SJCRH30 (cell line): Measurements from ENCODE around the gene CADM1. TPM values are rescaled to one million over a fixed set of nuclear protein-coding genes. Genes with fewer than 3 reads are reported as not detected.

ENCODE experiments used
- DNase-seq, 2 experiments: peaks; one replicate each; pipeline ENCODE4 v3.0.0-alpha.2; 2015 to 2020
- H3K27ac ChIP-seq: fragments of 250-450 bp; sonication (Bioruptor Pico); 2 replicates; pipeline ENCODE4 v1.5.1; 2020; ENCODE audit warnings: mild to moderate bottlenecking, moderate library complexity
- H3K27me3 ChIP-seq: fragments of 250-450 bp; sonication (Bioruptor Pico); 2 replicates; pipeline ENCODE4 v1.5.1; 2020; ENCODE audit warnings: mild to moderate bottlenecking, moderate library complexity
- H3K36me3 ChIP-seq: fragments of 250-450 bp; sonication (Bioruptor Pico); 2 replicates; pipeline ENCODE4 v1.5.1; 2020; ENCODE audit warnings: mild to moderate bottlenecking, moderate library complexity
- H3K4me1 ChIP-seq: fragments of 250-450 bp; sonication (Bioruptor Pico); 2 replicates; pipeline ENCODE4 v1.5.1; 2020; ENCODE audit warnings: mild to moderate bottlenecking, moderate library complexity
- H3K4me3 ChIP-seq: fragments of 250-450 bp; sonication (Bioruptor Pico); 2 replicates; pipeline ENCODE4 v1.5.1; 2020; ENCODE audit warnings: mild to moderate bottlenecking, moderate library complexity
- H3K9me3 ChIP-seq: fragments of 250-450 bp; sonication (Bioruptor Pico); replicated peaks from 2 replicates; pipeline ENCODE4 v1.5.1; 2020; ENCODE audit warnings: mild to moderate bottlenecking, moderate library complexity
- total RNA-seq: library from RNA; depleted of rRNA; stranded (reverse); fragments of >200 nt; shearing (Covaris generic); gene quantifications from 2 replicates; pipeline ENCODE4 v1.2.3, GENCODE V29; 2014

The CADM1 gene
- total RNA-seq, 1 experiment from 2014 or later, result 6.0 TPM

DNA sequence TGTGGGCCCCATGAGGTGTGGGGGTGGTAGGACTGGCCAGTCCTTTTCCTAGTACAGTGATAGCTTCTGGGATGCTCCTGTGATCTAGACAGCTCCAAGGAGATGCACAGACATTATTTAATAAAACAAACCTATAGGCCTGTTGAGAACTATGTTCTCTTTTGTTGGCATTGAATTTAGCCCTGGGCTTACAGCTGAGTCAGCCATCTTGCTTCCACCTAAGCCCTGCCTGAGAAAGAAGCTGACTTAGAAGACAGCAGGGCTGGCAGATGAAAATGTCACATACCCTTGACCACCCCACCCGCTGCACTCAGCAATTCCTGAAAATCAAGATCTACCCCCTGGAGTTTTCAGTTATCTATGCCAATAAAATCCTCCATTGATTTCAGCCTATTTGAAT is 353.2 kb downstream of the CADM1 start:
- Histone ChIP-seq H3K27me3 (no peaks in the 10 kb centered on the region), H3K36me3 (no peaks in the 10 kb centered on the region), H3K27ac (no peak overlapping the region), H3K4me1 (no peaks in the 10 kb centered on the region), H3K4me3 (no peak overlapping the region), H3K9me3 (no peaks in the 10 kb centered on the region)
- DNase-seq, result no peak

DNA sequence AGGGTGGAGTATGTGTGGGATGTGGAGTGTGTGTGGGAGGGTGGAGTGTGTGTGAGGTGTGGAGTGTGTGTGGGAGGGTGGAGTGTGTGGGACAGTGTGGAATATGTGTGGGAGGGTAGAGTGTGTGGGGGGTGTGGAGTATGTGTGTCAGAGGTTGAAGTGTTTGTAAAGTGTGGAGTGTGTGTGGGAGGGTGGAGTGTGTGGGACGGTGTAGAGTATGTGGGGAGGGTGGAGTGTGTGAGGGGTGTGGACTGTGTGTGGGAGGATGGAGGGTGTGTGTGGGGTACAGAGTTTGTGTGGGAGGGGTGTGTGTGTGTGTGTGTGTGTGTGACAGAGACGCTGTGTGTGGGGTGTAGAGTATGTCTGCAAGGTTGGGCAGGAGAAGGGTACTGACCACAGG is 355.5 kb downstream of the CADM1 start:
- Histone ChIP-seq H3K4me1 (no peaks in the 10 kb centered on the region), H3K36me3 (no peaks in the 10 kb centered on the region), H3K4me3 (no peak overlapping the region), H3K9me3 (no peaks in the 10 kb centered on the region), H3K27ac (no peak overlapping the region), H3K27me3 (no peaks in the 10 kb centered on the region)
- DNase-seq, result no peak

DNA sequence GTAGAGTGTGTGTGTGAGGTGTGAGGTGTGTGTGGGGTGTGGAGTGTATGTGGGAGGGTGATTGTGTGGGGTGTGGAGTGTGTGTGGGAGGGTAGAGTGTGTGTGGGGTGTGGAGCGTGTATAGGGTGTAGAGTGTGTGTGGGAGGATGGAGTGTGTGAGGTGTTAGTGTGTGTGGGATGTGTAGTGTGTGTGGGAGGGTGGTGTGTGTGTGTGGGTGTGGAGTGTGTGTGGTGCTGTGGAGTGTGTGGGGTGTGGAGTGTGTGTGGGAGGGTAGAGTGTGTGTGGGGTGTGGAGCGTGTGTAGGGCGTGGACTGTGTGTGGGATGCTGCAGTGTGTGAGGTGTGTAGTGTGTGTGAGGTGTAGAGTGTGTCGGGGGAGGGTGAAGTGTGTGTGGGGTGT is 356.1 kb downstream of the CADM1 start:
- Histone ChIP-seq H3K27me3 (no peaks in the 10 kb centered on the region), H3K27ac (no peak overlapping the region), H3K9me3 (no peaks in the 10 kb centered on the region), H3K36me3 (no peaks in the 10 kb centered on the region), H3K4me3 (no peak overlapping the region), H3K4me1 (no peaks in the 10 kb centered on the region)
- DNase-seq, result no peak

DNA sequence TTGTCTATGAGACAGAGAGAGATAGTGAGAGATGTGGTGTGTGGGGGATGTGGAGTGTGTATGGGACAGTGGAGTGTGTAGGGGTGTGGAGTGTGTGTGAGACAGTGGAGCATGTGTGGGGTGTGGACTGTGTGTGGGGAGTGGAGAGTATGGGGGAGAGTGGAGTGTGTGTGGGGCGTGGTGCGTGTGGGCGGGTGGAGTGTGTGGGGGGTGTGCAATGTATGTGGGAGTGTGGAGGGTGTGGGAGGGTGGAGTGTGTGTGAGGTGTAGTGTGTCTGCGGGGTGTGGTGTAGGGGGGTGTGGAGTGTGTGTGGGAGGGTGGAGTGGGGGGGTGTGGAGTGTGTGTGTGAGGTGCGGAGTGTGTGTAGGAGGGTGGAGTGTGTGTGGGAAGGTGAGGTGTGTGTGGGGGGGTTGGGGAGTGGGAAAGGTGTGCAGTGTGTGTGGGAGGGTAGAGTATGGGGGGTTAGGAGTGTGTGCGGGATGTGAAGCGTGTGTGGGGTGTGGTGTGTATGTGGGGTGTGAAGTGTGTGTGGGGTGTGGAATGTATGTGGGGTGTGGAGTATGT is 356.9 kb downstream of the CADM1 start:
- no peaks in the 10 kb centered on the region for H3K36me3 ChIP-seq
- no peaks in the 10 kb centered on the region for H3K27me3 ChIP-seq
- no peak overlapping the region for H3K27ac ChIP-seq
- H3K4me3 ChIP-seq, result no peak overlapping the region
- no peak for DNase-seq
- H3K9me3 ChIP-seq, result no peaks in the 10 kb centered on the region
- H3K4me1 ChIP-seq, result no peaks in the 10 kb centered on the region

DNA sequence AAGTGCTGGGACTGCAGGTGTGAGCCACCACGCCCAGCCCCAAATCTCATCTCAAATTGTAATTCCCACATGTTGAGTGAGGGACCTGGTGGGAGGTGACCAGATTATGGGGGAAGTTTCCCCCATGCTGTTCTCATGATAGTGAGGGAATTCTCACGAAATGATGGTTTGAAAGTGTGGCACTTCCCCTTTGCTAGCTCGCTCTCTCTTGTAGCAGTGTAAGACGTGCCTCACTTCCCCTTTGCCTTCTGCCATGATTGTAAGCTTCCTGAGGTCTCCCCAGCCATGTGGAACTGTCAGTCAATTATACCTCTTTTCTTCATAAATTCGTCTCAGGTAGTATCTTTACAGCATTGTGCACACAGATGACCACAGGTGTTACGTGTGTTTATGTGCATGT is 357.8 kb downstream of the CADM1 start:
- Histone ChIP-seq H3K27me3 (no peaks in the 10 kb centered on the region), H3K4me3 (no peak overlapping the region), H3K36me3 (no peaks in the 10 kb centered on the region), H3K4me1 (no peaks in the 10 kb centered on the region), H3K27ac (no peak overlapping the region), H3K9me3 (no peaks in the 10 kb centered on the region)
- no peak for DNase-seq

DNA sequence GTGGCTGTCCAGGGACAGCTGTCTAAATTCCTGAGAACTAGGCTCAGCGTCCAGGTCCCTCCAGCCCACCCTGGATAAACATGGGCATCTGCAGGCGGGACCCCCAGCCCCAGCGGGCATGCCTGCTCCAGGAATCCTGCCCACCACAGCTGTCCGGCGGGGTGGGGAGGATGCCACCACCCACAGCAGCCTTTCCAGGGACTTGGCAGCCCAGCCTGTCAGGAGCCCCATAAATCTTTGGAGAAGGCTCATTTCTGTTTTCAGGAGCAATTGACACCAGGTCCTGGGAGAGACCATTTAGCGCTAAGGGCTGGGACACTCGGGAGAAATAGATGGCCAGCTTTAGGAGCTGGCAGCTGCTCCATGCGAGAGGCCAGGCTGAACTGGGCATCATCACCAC is 358.9 kb downstream of the CADM1 start:
- Histone ChIP-seq H3K36me3 (no peaks in the 10 kb centered on the region), H3K4me3 (no peak overlapping the region), H3K27ac (no peak overlapping the region), H3K9me3 (no peaks in the 10 kb centered on the region), H3K4me1 (no peaks in the 10 kb centered on the region), H3K27me3 (no peaks in the 10 kb centered on the region)
- DNase-seq, result no peak

DNA sequence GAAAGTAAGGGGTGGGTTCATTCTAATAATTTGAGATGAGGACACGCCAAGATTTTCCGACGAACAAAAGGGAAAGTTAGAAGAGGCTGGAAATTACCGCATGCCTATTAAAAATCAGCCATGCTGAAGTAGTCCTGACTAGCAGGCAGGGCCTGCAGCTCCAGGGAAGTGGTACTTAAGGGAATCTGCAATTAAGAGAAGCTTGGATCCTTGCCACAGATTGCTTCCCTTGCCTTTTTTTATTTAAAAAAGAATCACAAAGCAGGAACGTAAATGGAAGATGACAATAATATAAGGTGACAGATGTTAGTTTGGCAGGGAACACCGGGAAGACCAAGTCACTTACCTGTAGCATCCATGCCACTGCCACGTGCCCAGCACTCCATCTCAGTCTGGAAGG is 359.3 kb downstream of the CADM1 start:
- Histone ChIP-seq H3K4me1 (no peaks in the 10 kb centered on the region), H3K36me3 (no peaks in the 10 kb centered on the region)
- DNase-seq, result no peak

DNA sequence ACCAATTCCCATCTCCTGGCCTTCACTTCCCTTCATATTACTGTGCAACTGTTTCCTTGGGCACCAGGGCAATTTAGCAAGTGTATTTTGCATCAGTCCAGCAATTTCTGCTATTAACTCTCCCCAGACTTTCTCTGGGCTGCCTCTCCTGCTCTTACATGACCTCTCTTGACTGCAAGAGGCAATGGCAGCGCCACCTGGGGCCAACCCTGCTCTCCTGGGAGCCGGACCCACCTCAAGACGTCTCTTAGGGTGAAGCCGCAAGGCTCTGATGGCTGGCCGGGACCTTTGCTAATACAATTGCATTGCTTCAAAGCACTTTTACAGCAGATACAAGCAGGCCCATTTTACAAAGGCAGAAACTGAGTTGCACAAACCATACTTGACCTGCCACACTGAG is 360.2 kb downstream of the CADM1 start:
- H3K36me3 ChIP-seq, result no peaks in the 10 kb centered on the region
- no peak for DNase-seq
- no peaks in the 10 kb centered on the region for H3K27me3 ChIP-seq
- no peak overlapping the region for H3K4me3 ChIP-seq
- no peaks in the 10 kb centered on the region for H3K4me1 ChIP-seq
- no peaks in the 10 kb centered on the region for H3K9me3 ChIP-seq
- H3K27ac ChIP-seq, result no peak overlapping the region

More for the DNA sequence above, 359.3 kb downstream of the CADM1 start:
- Histone ChIP-seq H3K27ac (no peak overlapping the region), H3K4me3 (no peak overlapping the region), H3K27me3 (no peaks in the 10 kb centered on the region), H3K9me3 (no peaks in the 10 kb centered on the region)

DNA sequence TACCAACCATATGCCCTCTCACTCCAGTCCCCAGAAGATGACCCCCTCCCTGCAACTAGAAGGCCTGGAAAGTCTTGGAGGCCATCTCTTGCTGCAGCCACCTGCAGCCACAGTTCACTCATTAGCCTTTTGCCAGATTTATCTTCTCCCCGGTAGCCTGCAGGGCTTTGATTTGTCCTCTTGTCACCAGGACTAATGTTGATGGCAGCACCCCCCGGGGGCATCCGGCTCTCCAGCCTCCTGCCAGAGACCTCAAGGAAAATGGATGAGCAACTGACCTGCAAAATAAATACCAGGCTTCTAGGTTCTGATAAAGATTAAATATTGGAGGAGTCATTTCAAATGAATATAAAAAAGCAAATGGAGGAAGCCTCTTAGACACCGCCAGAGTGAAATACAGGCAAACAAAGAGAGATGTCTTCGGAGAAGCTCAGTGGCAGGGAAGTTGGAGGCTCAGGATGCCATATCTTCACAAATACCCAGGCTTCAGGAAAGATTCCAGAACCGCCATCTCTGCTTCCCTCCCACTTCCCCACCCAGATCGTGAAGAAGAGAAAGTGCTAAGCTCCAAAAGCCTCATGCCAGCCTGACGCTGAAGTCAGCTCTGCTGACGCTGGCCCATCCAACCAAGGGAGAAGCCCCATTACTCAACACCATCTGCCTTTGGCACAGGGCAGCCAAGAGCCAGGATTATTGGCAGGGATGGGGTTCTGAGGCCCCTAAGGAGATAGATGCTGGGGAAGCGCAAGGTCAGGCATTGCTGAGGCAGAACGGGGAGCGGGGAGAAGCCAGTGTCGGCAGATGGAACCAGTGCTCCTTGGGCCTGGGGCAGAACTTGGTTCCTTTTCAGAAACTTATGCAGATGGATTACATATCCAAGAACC is 362.7 kb downstream of the CADM1 start:
- no peaks in the 10 kb centered on the region for H3K36me3 ChIP-seq
- H3K27ac ChIP-seq, result no peak overlapping the region
- H3K27me3 ChIP-seq, result no peaks in the 10 kb centered on the region
- H3K4me1 ChIP-seq, result no peaks in the 10 kb centered on the region
- DNase-seq, result no peak
- H3K4me3 ChIP-seq, result no peak overlapping the region
- no peaks in the 10 kb centered on the region for H3K9me3 ChIP-seq

DNA sequence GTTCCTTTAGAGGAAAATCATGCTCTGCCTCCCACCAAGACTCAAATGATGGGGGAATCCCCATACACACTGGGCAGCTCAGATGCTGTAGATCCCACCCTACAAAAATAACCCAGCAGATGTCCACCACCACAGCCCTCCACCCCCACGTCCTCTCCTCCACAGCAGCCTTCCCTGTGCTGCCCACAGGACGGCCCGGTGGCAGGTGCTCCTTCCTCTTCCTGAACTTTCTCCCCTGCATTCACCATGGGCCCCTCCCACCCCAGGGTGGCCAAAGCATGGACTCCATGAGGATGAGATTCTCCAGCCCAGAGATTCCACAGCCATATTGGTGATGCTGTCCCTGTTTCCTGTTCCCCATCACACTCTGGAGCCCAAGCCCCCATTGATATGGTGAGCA is 368.3 kb downstream of the CADM1 start:
- H3K27ac ChIP-seq, result no peak overlapping the region
- H3K27me3 ChIP-seq, result no peaks in the 10 kb centered on the region
- no peaks in the 10 kb centered on the region for H3K4me1 ChIP-seq
- H3K4me3 ChIP-seq, result no peak overlapping the region
- H3K9me3 ChIP-seq, result no peaks in the 10 kb centered on the region
- no peaks in the 10 kb centered on the region for H3K36me3 ChIP-seq
- DNase-seq, result no peak

DNA sequence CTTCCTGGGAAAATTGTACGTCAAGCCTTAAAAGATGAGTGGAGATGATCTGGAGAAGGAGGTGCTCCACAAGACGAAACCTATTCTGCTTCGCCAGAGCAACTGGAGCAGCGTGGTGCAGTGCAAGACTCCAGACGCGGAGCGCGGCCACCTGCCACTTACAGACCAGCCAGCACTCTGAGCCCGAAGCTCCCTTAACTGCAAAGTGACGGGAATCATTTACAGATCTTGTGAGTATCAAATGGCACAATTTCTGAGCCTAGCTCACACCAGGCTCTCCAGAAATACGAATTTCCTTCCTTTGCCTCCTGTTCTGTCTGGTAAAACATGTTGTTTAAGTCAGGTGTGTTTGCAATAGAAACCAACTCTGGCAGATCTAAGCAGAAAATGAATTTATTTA is 369.3 kb downstream of the CADM1 start:
- Histone ChIP-seq H3K4me1 (no peaks in the 10 kb centered on the region), H3K4me3 (no peak overlapping the region), H3K36me3 (no peaks in the 10 kb centered on the region), H3K9me3 (no peaks in the 10 kb centered on the region), H3K27me3 (no peaks in the 10 kb centered on the region), H3K27ac (no peak overlapping the region)
- DNase-seq, result no peak

DNA sequence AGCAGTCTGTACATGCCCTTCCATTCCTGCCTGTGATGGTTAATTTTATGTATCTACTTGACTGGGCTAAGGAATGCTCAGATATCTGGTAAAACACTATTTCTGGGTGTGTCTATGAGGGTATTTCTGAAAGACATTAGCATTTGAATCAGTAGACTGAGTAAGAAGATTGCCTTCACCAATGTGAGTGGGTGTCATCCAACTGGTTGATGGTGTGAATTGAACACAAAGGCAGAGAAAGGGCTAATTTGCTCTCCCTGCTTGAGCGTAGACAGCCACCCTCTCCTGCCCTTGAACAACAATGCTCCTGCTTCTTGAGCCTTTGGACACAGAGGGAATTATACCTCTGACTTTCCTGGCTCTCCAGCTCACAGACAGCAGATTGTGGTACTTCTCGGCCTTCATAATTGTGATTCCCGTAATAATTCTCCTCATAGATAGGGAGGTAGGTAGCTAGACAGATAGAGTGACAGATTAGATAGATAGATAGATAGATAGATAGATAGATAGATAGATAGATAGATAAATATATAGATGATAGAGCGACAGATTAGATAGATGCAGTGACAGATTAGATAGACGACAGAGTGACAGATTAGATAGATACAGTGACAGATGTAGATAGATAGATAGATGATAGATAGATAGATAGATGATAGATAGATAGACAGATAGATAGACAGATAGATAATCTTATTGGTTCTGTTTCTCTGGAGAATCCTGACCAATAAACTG is 370.6 kb downstream of the CADM1 start:
- H3K4me3 ChIP-seq, result no peak overlapping the region
- H3K9me3 ChIP-seq, result no peaks in the 10 kb centered on the region
- no peaks in the 10 kb centered on the region for H3K4me1 ChIP-seq
- no peak for DNase-seq
- no peaks in the 10 kb centered on the region for H3K27me3 ChIP-seq
- no peak overlapping the region for H3K27ac ChIP-seq
- H3K36me3 ChIP-seq, result no peaks in the 10 kb centered on the region

DNA sequence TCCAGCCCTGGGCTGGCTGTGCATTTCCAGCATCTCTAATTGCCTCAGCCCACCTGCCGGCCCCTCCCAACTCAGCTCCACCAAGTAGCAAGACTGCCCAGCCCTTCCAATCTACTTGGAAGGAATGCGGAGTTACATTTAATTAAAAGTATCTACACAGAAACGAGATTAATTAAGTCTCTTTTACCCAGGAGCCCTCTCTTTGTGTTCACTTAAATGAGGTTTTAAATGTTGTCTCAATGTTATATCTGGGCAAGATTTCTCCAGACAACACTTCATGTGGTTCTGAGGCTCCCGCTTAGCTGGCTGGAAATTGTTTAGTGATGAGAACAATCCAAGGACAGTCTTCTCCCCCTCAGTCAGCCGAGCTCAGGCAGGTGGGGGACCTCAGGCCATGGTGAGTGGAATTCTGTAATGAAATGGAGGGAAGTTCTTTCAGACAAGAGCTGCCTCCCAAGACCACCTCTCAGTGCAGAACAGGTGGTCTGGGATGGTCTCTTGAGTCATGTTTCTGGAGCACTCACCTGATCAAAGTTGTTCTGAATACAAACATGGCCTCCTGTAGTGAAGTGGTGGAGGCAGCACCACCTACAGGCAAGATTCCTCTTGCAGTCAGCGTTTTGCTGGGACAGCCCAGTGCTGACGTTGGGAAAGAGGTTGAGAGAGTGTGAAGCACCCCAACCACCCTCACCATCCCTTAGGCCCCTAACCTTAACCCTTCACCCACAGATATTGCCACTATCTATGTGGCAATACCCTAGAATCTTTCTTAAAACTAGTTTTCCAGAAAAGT is 371.6 kb downstream of the CADM1 start:
- Histone ChIP-seq H3K4me3 (no peak overlapping the region), H3K27me3 (no peaks in the 10 kb centered on the region), H3K36me3 (no peaks in the 10 kb centered on the region), H3K27ac (no peak overlapping the region), H3K4me1 (no peaks in the 10 kb centered on the region), H3K9me3 (no peaks in the 10 kb centered on the region)
- DNase-seq, result no peak

DNA sequence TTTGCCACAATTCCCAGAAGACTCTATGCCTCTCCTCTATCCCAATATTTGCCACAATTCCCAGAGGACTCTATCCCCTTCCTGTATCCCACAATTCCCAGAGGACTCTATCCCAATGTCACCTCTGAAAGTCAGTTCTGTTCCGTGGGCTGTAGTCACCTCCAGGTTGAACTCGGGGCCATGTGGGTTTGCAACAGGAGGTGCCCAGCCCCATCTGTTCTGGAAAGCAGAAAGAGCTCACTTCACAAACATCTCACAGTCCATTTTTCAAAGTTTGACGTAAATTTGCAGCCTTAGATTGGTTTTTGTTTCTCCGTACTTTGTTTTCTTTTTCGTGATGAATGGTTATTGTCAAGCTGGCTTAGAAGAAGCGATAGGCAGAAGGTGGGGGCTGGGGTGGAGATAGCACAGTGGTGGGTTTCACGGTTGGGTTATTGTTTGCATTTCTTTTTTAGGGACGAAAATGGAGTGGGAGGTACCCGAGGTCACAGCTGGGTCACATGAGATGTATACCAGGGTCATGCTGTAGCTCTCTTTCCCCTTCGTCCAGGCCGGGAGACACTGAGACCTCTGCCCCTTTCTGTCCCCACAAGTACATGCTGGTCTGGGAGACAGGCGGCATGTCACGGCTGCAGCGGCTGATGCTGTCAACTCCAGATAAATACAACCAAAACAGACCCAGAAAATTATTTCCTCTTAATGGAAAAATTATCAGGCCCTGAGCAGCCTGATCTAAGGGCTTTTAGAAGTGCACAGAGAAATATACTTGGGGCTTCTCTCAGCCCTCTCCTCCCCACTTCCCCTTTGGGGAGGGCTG is 374.5 kb downstream of the CADM1 start:
- Histone ChIP-seq H3K4me1 (no peaks in the 10 kb centered on the region), H3K27me3 (no peaks in the 10 kb centered on the region), H3K36me3 (no peaks in the 10 kb centered on the region), H3K4me3 (no peak overlapping the region), H3K9me3 (no peaks in the 10 kb centered on the region), H3K27ac (no peak overlapping the region)
- no peak for DNase-seq
